22Rv1 (cell line): ENCODE results near the gene LPIN2.

Experiments used
- H3K27ac ChIP-seq: fragments of 450-650 bp; 2 replicates; pipeline ENCODE4 v1.5.1; 2017
- CTCF ChIP-seq: fragments of 450-650 bp; IDR thresholded peaks from 2 replicates; pipeline ENCODE4 v1.5.1; 2017; ENCODE audit warnings: mild to moderate bottlenecking
- ZFX ChIP-seq: fragments of 450-650 bp; IDR thresholded peaks from 2 replicates; pipeline ENCODE4 v1.6.1; 2017; ENCODE audit warnings: antibody characterized with exemption, borderline replicate concordance

LPIN2 gene

GRCh38 chr18:3013024-3013804 is at the start of gene LPIN2:
Gene LPIN2, minus strand, starts transcription at chr18:3013144. Its CDS starts 52,304 bp downstream, at chr18:2960840.
- TF ChIP-seq ZFX = no peak
- TF ChIP-seq CTCF = no peak
- peak within 1 kb of the TSS; percentile 64 for H3K27ac ChIP-seq

GRCh38 chr18:3061581-3062312 is 48.8 kb upstream of the LPIN2 start:
- TF ChIP-seq ZFX = no peak
- TF ChIP-seq CTCF = no peak
- H3K27ac ChIP-seq = no peak overlapping the region

- H3K27ac ChIP-seq = no peak overlapping the region
- TF ChIP-seq ZFX (no peak), CTCF (no peak)
These were observed 48.0 kb upstream of the LPIN2 start for GRCh38 chr18:3060667-3061580.

GRCh38 chr18:3059272-3059671 is 46.3 kb upstream of the LPIN2 start:
- no peak overlapping the region for H3K27ac ChIP-seq
- TF ChIP-seq CTCF (no peak), ZFX (no peak)

GRCh38 chr18:3058328-3059191 is 45.6 kb upstream of the LPIN2 start:
- TF ChIP-seq ZFX (no peak), CTCF (no peak)
- H3K27ac ChIP-seq = no peak overlapping the region

- TF ChIP-seq ZFX = no peak
- no peak for TF ChIP-seq CTCF
- H3K27ac ChIP-seq = no peak overlapping the region
These were observed 44.6 kb upstream of the LPIN2 start for GRCh38 chr18:3057526-3057925.
